ENCODE data around the gene HPS4.

The HPS4 gene

GRCh38 chr22:26462641-26463040, 20.9 kb downstream of the HPS4 start:
- H3K9me3 ChIP-seq (ENCODE audit: control extremely low read depth in 1 of 5, control insufficient read depth in 4 of 5, insufficient read depth in 2 of 5, low read depth in 1 of 5, low read length in 4 of 5), result no peaks in the 10 kb centered on the region
- CTCF ChIA-PET, result interaction anchor here (1.2 to 7.3 kb wide), 11 partner anchors 9 to 97 kb away, joined by 3 to 94 read pairs (median 7); no protein-coding TSS in a partner anchor
- H3K27ac ChIP-seq (ENCODE audit: insufficient read depth in 1 of 2, low read depth in 1 of 2, low read length in 2 of 2, poor library complexity in 1 of 2, severe bottlenecking in 2 of 2), result no peak overlapping the region
- 90% methylated on average over 2 of the region's 3 CpGs for WGBS (ENCODE audit: insufficient coverage)
- DNase-seq, result no peak
- POLR2A ChIA-PET, result no interaction called here
- no peaks in the 10 kb centered on the region for H3K27me3 ChIP-seq (replicated peaks in 2 of 5; ENCODE audit: control insufficient read depth in 4 of 5, insufficient read depth in 5 of 5, low read length in 4 of 5)
- no peak overlapping the region for H3K4me3 ChIP-seq (ENCODE audit: control insufficient read depth in 1 of 7, extremely low read depth in 1 of 7, insufficient read depth in 4 of 7, low read depth in 2 of 7, low read length in 6 of 7)
- H3K36me3 ChIP-seq (ENCODE audit: control insufficient read depth in 4 of 4, insufficient read depth in 4 of 4, low read length in 3 of 4), result peaks cover 16 to 92% (median 82%) of the 10 kb centered on the region in 4 experiments
- no peaks in the 10 kb centered on the region for H3K4me1 ChIP-seq (ENCODE audit: control extremely low read depth in 1 of 4, control insufficient read depth in 4 of 4, insufficient read depth in 4 of 4, low read length in 3 of 4)

- Histone ChIP-seq H3K9me3 (ENCODE audit: control extremely low read depth in 1 of 5, control insufficient read depth in 4 of 5, insufficient read depth in 2 of 5, low read depth in 1 of 5, low read length in 4 of 5) (no peaks in the 10 kb centered on the region), H3K27me3 (replicated peaks in 2 of 5; ENCODE audit: control insufficient read depth in 4 of 5, insufficient read depth in 5 of 5, low read length in 4 of 5) (no peaks in the 10 kb centered on the region), H3K27ac (ENCODE audit: insufficient read depth in 1 of 2, low read depth in 1 of 2, low read length in 2 of 2, poor library complexity in 1 of 2, severe bottlenecking in 2 of 2) (no peak overlapping the region), H3K4me1 (ENCODE audit: control extremely low read depth in 1 of 4, control insufficient read depth in 4 of 4, insufficient read depth in 4 of 4, low read length in 3 of 4) (no peaks in the 10 kb centered on the region), H3K36me3 (ENCODE audit: control insufficient read depth in 4 of 4, insufficient read depth in 4 of 4, low read length in 3 of 4) (peaks cover 16 to 90% (median 79%) of the 10 kb centered on the region in 4 experiments), H3K4me3 (ENCODE audit: control insufficient read depth in 1 of 7, extremely low read depth in 1 of 7, insufficient read depth in 4 of 7, low read depth in 2 of 7, low read length in 6 of 7) (no peak overlapping the region)
- ChIA-PET POLR2A (no interaction called here), CTCF (interaction anchor here (0.9 to 7.3 kb wide), 19 partner anchors 9 to 96 kb away, joined by 3 to 94 read pairs (median 10); no protein-coding TSS in a partner anchor)
- DNase-seq, result no peak
- WGBS (ENCODE audit: insufficient coverage), result 96% methylated on average over 4 of the region's 5 CpGs
Measured at GRCh38 chr22:26462051-26462450, 21.5 kb downstream of the HPS4 start.

GRCh38 chr22:26461188-26461810, 22.3 kb downstream of the HPS4 start:
- peaks cover 16 to 86% (median 76%) of the 10 kb centered on the region in 4 experiments for H3K36me3 ChIP-seq (ENCODE audit: control insufficient read depth in 4 of 4, insufficient read depth in 4 of 4, low read length in 3 of 4)
- H3K27ac ChIP-seq (ENCODE audit: insufficient read depth in 1 of 2, low read depth in 1 of 2, low read length in 2 of 2, poor library complexity in 1 of 2, severe bottlenecking in 2 of 2), result no peak overlapping the region
- CTCF ChIA-PET, result interaction anchor here (0.6 to 7.3 kb wide), 30 partner anchors 8 to 281 kb away, joined by 3 to 94 read pairs (median 7); no protein-coding TSS in a partner anchor
- POLR2A ChIA-PET, result no interaction called here
- WGBS (ENCODE audit: insufficient coverage), result 0% methylated on average over 1 of the region's 3 CpGs
- H3K9me3 ChIP-seq (ENCODE audit: control extremely low read depth in 1 of 5, control insufficient read depth in 4 of 5, insufficient read depth in 2 of 5, low read depth in 1 of 5, low read length in 4 of 5), result no peaks in the 10 kb centered on the region
- no peaks in the 10 kb centered on the region for H3K27me3 ChIP-seq (replicated peaks in 2 of 5; ENCODE audit: control insufficient read depth in 4 of 5, insufficient read depth in 5 of 5, low read length in 4 of 5)
- H3K4me1 ChIP-seq (ENCODE audit: control extremely low read depth in 1 of 4, control insufficient read depth in 4 of 4, insufficient read depth in 4 of 4, low read length in 3 of 4), result no peaks in the 10 kb centered on the region
- peak in 2 of 3 donors; percentile 23 to 30 for DNase-seq
- no peak overlapping the region for H3K4me3 ChIP-seq (ENCODE audit: control insufficient read depth in 1 of 7, extremely low read depth in 1 of 7, insufficient read depth in 4 of 7, low read depth in 2 of 7, low read length in 6 of 7)

DNA sequence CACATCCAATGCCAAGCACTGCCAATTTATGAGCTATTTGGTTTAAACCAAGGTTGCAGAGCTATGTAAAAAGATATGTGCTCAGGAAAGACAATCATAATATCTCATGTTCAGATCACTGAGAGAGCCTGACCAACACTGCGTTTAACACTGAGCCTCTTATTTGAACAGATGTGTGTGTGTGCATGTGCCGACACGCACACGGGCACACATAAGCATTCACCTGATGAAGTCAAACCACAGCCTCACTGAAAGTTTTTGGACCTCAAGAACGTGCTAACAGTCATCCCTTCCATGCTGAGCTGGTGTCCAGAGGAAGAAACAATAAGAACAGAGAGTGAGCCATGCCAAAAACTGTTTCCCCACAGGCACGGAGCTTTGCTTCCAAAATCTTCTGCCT, 23.4 kb downstream of the HPS4 start:
- Histone ChIP-seq H3K4me3 (ENCODE audit: control insufficient read depth in 1 of 7, extremely low read depth in 1 of 7, insufficient read depth in 4 of 7, low read depth in 2 of 7, low read length in 6 of 7) (no peak overlapping the region), H3K4me1 (ENCODE audit: control extremely low read depth in 1 of 4, control insufficient read depth in 4 of 4, insufficient read depth in 4 of 4, low read length in 3 of 4) (no peaks in the 10 kb centered on the region), H3K36me3 (ENCODE audit: control insufficient read depth in 4 of 4, insufficient read depth in 4 of 4, low read length in 3 of 4) (peaks cover 16 to 82% (median 75%) of the 10 kb centered on the region in 4 experiments), H3K9me3 (ENCODE audit: control extremely low read depth in 1 of 5, control insufficient read depth in 4 of 5, insufficient read depth in 2 of 5, low read depth in 1 of 5, low read length in 4 of 5) (no peaks in the 10 kb centered on the region), H3K27me3 (replicated peaks in 2 of 5; ENCODE audit: control insufficient read depth in 4 of 5, insufficient read depth in 5 of 5, low read length in 4 of 5) (no peaks in the 10 kb centered on the region), H3K27ac (ENCODE audit: insufficient read depth in 1 of 2, low read depth in 1 of 2, low read length in 2 of 2, poor library complexity in 1 of 2, severe bottlenecking in 2 of 2) (no peak overlapping the region)
- ChIA-PET POLR2A (no interaction called here), CTCF (interaction anchor here (0.9 to 7.3 kb wide), 27 partner anchors 7 to 205 kb away, joined by 3 to 94 read pairs (median 7); no protein-coding TSS in a partner anchor)
- 92% methylated on average over 5 of the region's 6 CpGs for WGBS (ENCODE audit: insufficient coverage)
- no peak for DNase-seq

DNA sequence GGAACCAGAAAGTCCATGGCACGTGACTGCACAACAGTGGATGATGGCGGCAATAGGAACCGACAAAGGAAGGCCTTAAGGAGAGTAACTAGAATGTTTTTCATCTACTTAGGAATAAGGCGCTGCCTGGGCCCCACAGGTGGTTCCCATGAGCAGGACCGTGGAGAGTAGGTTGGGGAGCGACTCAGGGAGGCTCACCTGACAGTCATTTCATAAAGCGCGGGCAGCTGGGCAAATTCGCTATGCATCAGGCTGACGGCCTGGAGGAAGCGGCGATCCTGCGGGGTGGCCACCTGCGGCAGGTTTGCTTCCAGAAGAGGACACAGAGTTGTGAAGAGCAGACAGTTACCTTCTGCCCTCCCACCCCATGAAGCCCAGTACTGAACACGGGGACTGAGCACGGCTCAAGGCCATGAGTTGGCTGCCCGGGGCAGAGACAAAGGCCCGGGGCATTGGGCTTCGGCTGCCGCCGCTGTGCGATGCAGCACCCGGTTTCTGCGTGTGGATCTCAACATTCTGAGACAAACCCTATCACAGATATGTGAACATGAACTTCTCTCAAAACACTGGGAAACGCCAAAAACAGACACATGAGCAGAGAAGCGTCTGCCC, 25.8 kb downstream of the HPS4 start:
- CTCF ChIA-PET, result interaction anchor here (1.2 to 1.9 kb wide), 2 partner anchors 60 to 63 kb away, joined by 3 to 4 read pairs; no protein-coding TSS in a partner anchor
- Histone ChIP-seq H3K4me1 (ENCODE audit: control extremely low read depth in 1 of 4, control insufficient read depth in 4 of 4, insufficient read depth in 4 of 4, low read length in 3 of 4) (no peaks in the 10 kb centered on the region), H3K4me3 (ENCODE audit: control insufficient read depth in 1 of 7, extremely low read depth in 1 of 7, insufficient read depth in 4 of 7, low read depth in 2 of 7, low read length in 6 of 7) (no peak overlapping the region), H3K9me3 (ENCODE audit: control extremely low read depth in 1 of 5, control insufficient read depth in 4 of 5, insufficient read depth in 2 of 5, low read depth in 1 of 5, low read length in 4 of 5) (no peaks in the 10 kb centered on the region), H3K27ac (ENCODE audit: insufficient read depth in 1 of 2, low read depth in 1 of 2, low read length in 2 of 2, poor library complexity in 1 of 2, severe bottlenecking in 2 of 2) (no peak overlapping the region), H3K27me3 (replicated peaks in 2 of 5; ENCODE audit: control insufficient read depth in 4 of 5, insufficient read depth in 5 of 5, low read length in 4 of 5) (no peaks in the 10 kb centered on the region), H3K36me3 (ENCODE audit: control insufficient read depth in 4 of 4, insufficient read depth in 4 of 4, low read length in 3 of 4) (peaks cover 7 to 73% (median 66%) of the 10 kb centered on the region in 4 experiments)
- WGBS (ENCODE audit: insufficient coverage), result 98% methylated on average over 26 of the region's 26 CpGs
- POLR2A ChIA-PET, result no interaction called here
- DNase-seq, result no peak

- 100% methylated on average over 3 of the region's 5 CpGs for WGBS (ENCODE audit: insufficient coverage)
- no peaks in the 10 kb centered on the region for H3K4me1 ChIP-seq (ENCODE audit: control extremely low read depth in 1 of 4, control insufficient read depth in 4 of 4, insufficient read depth in 4 of 4, low read length in 3 of 4)
- no peaks in the 10 kb centered on the region for H3K27me3 ChIP-seq (replicated peaks in 2 of 5; ENCODE audit: control insufficient read depth in 4 of 5, insufficient read depth in 5 of 5, low read length in 4 of 5)
- no peak for DNase-seq
- ChIA-PET CTCF (interaction anchor here (1.5 to 2.2 kb wide), 2 partner anchors 7 to 10 kb away, joined by 8 to 10 read pairs; no protein-coding TSS in a partner anchor), POLR2A (no interaction called here)
- H3K9me3 ChIP-seq (ENCODE audit: control extremely low read depth in 1 of 5, control insufficient read depth in 4 of 5, insufficient read depth in 2 of 5, low read depth in 1 of 5, low read length in 4 of 5), result no peaks in the 10 kb centered on the region
- H3K4me3 ChIP-seq (ENCODE audit: control insufficient read depth in 1 of 7, extremely low read depth in 1 of 7, insufficient read depth in 4 of 7, low read depth in 2 of 7, low read length in 6 of 7), result no peak overlapping the region
- no peak overlapping the region for H3K27ac ChIP-seq (ENCODE audit: insufficient read depth in 1 of 2, low read depth in 1 of 2, low read length in 2 of 2, poor library complexity in 1 of 2, severe bottlenecking in 2 of 2)
- peaks cover 0 to 74% (median 63%) of the 10 kb centered on the region in 4 experiments for H3K36me3 ChIP-seq (ENCODE audit: control insufficient read depth in 4 of 4, insufficient read depth in 4 of 4, low read length in 3 of 4)
Measured at GRCh38 chr22:26453812-26454500, 29.6 kb downstream of the HPS4 start.

All from common myeloid progenitor, CD34-positive (primary cell).